22Rv1 (cell line): ENCODE data around the gene OPRD1.

ENCODE experiments used
- CTCF ChIP-seq: fragments of 450-650 bp; IDR thresholded peaks from 2 replicates; pipeline ENCODE4 v1.5.1; 2017; ENCODE audit warnings: mild to moderate bottlenecking
- ZFX ChIP-seq: fragments of 450-650 bp; IDR thresholded peaks from 2 replicates; pipeline ENCODE4 v1.6.1; 2017; ENCODE audit warnings: antibody characterized with exemption, borderline replicate concordance

GRCh38 chr1:28776341-28776740 is 35.6 kb upstream of the OPRD1 start:
- no peak for TF ChIP-seq CTCF
- TF ChIP-seq ZFX: no peak
